Sigmoid colon (tissue), 7 donors: Measurements from ENCODE around the gene AGPAT1. TPM values are rescaled to one million over a fixed set of nuclear protein-coding genes. Genes with fewer than 3 reads are reported as not detected.
A peak's percentile ranks its signal among the peaks of the same experiment; 100 is the strongest.

Source experiments
- DNase-seq: peaks from one replicate; pipeline ENCODE4 v3.0.0-alpha.2; 2019
- H3K27ac ChIP-seq, 4 donors: fragments of 200-600 bp; sonication (generic); one replicate each; pipeline ENCODE4 v1.5.1; 2016 to 2019; ENCODE audit warnings: mild to moderate bottlenecking in 1 of 4
- H3K27me3 ChIP-seq, 3 donors: fragments of 200-600 bp; sonication (generic); one replicate each; pipeline ENCODE4 v1.5.1; 2019; ENCODE audit warnings: mild to moderate bottlenecking in 1 of 3
- H3K36me3 ChIP-seq, 4 donors: fragments of 200-600 bp; sonication (generic); one replicate each; pipeline ENCODE4 v1.5.1; 2016 to 2019
- H3K4me1 ChIP-seq, 4 donors: fragments of 200-600 bp; sonication (generic); one replicate each; pipeline ENCODE4 v1.5.1; 2017 to 2019
- H3K4me3 ChIP-seq, 4 donors: fragments of 200-600 bp; sonication (generic); one replicate each; pipeline ENCODE4 v1.5.1; 2017 to 2019; ENCODE audit warnings: mild to moderate bottlenecking in 2 of 4, moderate library complexity in 1 of 4
- H3K9me3 ChIP-seq, 4 donors: fragments of 200-600 bp in 3 of 4; sonication (generic) in 3 of 4; one replicate each; pipeline versions ENCODE4 v1.5.1 to v1.6.1; 2013 to 2019
- EP300 ChIP-seq, 4 donors: sonication (generic); formaldehyde crosslinking; IDR thresholded peaks; one replicate each; pipeline ENCODE4 v1.6.1; 2017; ENCODE audit warnings: antibody characterized with exemption in 4 of 4
- POLR2A ChIP-seq, 2 donors: fragments of 450-650 bp; IDR thresholded peaks; one replicate each; pipeline ENCODE4 v1.6.1; 2016; ENCODE audit warnings: antibody characterized with exemption in 2 of 2, mild to moderate bottlenecking in 2 of 2, moderate library complexity in 2 of 2
- POLR2AphosphoS5 ChIP-seq, 4 donors: sonication (generic); formaldehyde crosslinking; IDR thresholded peaks; one replicate each; pipeline ENCODE4 v1.6.1; 2017; ENCODE audit warnings: antibody characterized with exemption in 4 of 4
- WGBS, 2 donors: extraction: QIAGEN DNeasy Blood & Tissue Kit; methylation state at CpG; one replicate each; pipeline ENCODE4 v1.1.7; 2013; 5-methylcytosine and 5-hydroxymethylcytosine counted together
- intact Hi-C: fragments of 100-400 bp; cut with DNase I; formaldehyde crosslinking; loops from one replicate; pipeline ENCODE4 v1.15.1; 2023
- polyA plus RNA-seq, 3 donors: library from polyadenylated mRNA; stranded (reverse); fragments of 200-250 nt; gene quantifications; one replicate each; pipeline ENCODE4 v1.2.3, GENCODE V29; 2013
- total RNA-seq, 4 donors: library from RNA; depleted of rRNA; stranded (reverse); fragments of >200 nt; gene quantifications; one replicate each; pipeline ENCODE4 v1.1.0, GENCODE V29; 2016
- TF ChIP-seq, protein P1 (sequence below), 4 experiments: fragments of 450-650 bp in 3 of 4; fragments of 200-600 bp in 1 of 4; IDR thresholded peaks; one replicate each; pipeline ENCODE4 v1.5.1; 2016 to 2019; ENCODE audit warnings: antibody characterized with exemption in 4 of 4, mild to moderate bottlenecking in 3 of 4, moderate library complexity in 2 of 4
- donor health status: healthy with polysubstance abuse.
- donor health status: Bipolar disorder and iron deficiency.
- donor health status: healthy.

The AGPAT1 gene
- total and polyA plus RNA-seq, 7 donors: 32.4 to 54.2 (median 37.9) TPM

DNA sequence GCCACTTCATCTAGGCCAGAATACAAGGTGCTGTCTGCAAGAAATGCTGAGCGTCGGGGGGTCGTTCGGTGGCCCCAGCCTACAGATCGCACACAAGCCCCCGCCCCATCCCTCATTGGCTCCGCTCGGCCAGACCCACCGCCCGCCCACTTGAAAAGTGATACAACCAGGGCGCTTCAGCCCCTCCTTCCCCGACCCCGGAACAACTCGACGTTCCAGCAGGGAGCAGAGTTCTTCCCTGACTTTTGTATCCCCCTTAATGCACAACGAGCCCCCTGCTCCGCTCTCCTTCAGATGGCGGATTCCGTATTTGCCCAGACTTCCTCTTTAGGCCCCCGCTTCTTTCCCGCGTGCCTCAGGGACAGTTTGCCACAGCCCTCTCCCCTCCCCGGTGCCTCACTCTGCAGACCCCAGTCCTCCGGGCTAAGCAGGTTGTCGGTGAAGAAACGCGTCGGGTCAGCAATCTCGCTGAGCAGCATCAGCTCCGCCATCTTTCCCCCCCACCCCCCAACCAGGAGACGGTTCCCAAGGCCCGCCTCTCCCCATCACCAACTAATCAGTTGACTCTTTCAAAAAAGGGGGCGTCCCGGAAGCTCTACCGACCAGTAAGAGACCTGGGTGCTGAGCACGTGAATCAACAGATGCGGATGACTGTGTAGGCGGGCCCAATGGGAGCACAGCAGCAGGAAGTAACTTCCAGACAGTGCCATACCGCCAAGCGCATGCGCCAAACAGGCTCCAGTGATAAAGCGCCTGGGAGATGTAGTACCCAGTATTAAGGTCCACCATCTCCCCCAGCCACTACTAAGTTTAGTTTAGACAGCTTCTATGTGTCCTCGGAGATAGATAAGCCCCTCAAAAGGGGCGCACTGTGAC is 47.9 kb downstream of the AGPAT1 start, which contains the start of gene ATF6B:
Gene ATF6B, minus strand, starts transcription at position 530 of the 876 bp plus-strand sequence. Its CDS starts 39 bp downstream, at position 491.
- Histone ChIP-seq H3K4me3 (peak within 1 kb of the TSS; percentile 77 to 92 (median 83)), H3K27ac (peak within 1 kb of the TSS; percentile 91 to 94 (median 92)), H3K4me1 (peaks cover 0 to 36% (median 31%) of the 10 kb centered on the region in 4 donors), H3K36me3 (peaks cover 5 to 40% (median 24%) of the 10 kb centered on the region in 4 donors), H3K9me3 (no peaks in the 10 kb centered on the region), H3K27me3 (no peaks in the 10 kb centered on the region)
- WGBS, 2 donors: 0 to 1% methylated on average over 44 of the region's 44 CpGs
- DNase-seq: peak; percentile 100
- intact Hi-C loops: loop anchor here (10.0 kb wide), 1 partner anchor 223 kb away; the partner anchor contains the start of gene ZBTB12
- TF ChIP-seq POLR2A (IDR thresholded peaks at IDR 0.05) (peak; percentile 68 to 76), POLR2AphosphoS5 (IDR thresholded peaks at IDR 0.05) (peak; percentile 43 to 82 (median 78)), EP300 (IDR thresholded peaks at IDR 0.05) (no peak)
- TF ChIP-seq, protein P1, sequence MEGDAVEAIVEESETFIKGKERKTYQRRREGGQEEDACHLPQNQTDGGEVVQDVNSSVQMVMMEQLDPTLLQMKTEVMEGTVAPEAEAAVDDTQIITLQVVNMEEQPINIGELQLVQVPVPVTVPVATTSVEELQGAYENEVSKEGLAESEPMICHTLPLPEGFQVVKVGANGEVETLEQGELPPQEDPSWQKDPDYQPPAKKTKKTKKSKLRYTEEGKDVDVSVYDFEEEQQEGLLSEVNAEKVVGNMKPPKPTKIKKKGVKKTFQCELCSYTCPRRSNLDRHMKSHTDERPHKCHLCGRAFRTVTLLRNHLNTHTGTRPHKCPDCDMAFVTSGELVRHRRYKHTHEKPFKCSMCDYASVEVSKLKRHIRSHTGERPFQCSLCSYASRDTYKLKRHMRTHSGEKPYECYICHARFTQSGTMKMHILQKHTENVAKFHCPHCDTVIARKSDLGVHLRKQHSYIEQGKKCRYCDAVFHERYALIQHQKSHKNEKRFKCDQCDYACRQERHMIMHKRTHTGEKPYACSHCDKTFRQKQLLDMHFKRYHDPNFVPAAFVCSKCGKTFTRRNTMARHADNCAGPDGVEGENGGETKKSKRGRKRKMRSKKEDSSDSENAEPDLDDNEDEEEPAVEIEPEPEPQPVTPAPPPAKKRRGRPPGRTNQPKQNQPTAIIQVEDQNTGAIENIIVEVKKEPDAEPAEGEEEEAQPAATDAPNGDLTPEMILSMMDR (IDR thresholded peaks at IDR 0.05): no peak

DNA sequence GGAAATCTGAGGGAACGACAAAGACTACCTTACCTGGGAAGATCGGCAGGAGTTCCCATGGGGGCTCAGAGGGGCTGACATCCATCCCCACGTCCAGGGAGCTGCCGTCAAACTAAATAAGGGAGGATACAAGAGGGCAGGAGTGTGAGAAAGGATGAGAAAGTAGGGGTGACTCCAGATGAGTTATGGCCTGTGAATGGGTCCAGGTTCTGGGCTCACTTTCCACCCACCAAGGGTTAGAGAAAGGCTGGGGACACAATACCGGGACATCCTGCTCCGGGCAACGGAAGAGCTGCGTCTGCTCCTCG is 48.5 kb downstream of the AGPAT1 start:
- no peaks in the 10 kb centered on the region for H3K27me3 ChIP-seq
- H3K9me3 ChIP-seq: no peaks in the 10 kb centered on the region
- intact Hi-C loops: loop anchor here (10.0 kb wide), 1 partner anchor 223 kb away; the partner anchor contains the start of gene ZBTB12
- peaks cover 5 to 46% (median 24%) of the 10 kb centered on the region in 4 donors for H3K36me3 ChIP-seq
- peak overlapping the region; percentile 85 to 94 (median 92) for H3K27ac ChIP-seq
- WGBS, 2 donors: 6 to 10% methylated on average over 9 of the region's 9 CpGs
- peaks cover 0 to 36% (median 31%) of the 10 kb centered on the region in 4 donors for H3K4me1 ChIP-seq
- no peak for TF ChIP-seq POLR2A (IDR thresholded peaks at IDR 0.05)
- no peak for TF ChIP-seq POLR2AphosphoS5 (IDR thresholded peaks at IDR 0.05)
- no peak for TF ChIP-seq EP300 (IDR thresholded peaks at IDR 0.05)
- TF ChIP-seq, protein P1 (IDR thresholded peaks at IDR 0.05): no peak
- no peak for DNase-seq
- peak overlapping the region; percentile 77 to 92 (median 83) for H3K4me3 ChIP-seq

DNA sequence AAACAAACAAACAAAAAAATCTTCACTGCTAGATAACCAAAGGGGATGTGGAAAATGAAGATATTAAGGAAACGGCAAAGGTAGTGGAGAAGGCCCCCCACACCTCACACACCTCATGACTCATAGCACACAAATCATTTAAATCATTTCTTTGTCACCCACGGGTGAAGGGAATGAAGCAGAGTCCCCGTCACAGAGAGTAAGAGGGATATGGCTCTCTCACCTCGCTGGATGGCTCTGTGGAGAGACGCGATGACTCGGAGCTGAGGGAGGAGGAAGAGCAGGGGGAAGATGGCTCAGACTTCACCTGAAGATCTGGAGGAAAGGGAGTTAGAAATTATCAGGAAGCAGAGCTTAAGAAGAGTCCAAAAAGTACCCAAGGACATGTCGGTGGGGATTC is 49.0 kb downstream of the AGPAT1 start:
- TF ChIP-seq, protein P1 (IDR thresholded peaks at IDR 0.05): no peak
- TF ChIP-seq EP300 (IDR thresholded peaks at IDR 0.05): no peak
- TF ChIP-seq POLR2AphosphoS5 (IDR thresholded peaks at IDR 0.05): no peak
- TF ChIP-seq POLR2A (IDR thresholded peaks at IDR 0.05): no peak
- intact Hi-C loops: loop anchor here (10.0 kb wide), 1 partner anchor 222 kb away; the partner anchor contains the start of gene ZBTB12
- Histone ChIP-seq H3K36me3 (peaks cover 5 to 50% (median 26%) of the 10 kb centered on the region in 4 donors), H3K27ac (peak overlapping the region in 2 of 4 donors; percentile 93 to 94), H3K4me3 (peak overlapping the region in 2 of 4 donors; percentile 81 to 92), H3K27me3 (no peaks in the 10 kb centered on the region), H3K9me3 (no peaks in the 10 kb centered on the region), H3K4me1 (peaks cover 0 to 36% (median 31%) of the 10 kb centered on the region in 4 donors)
- WGBS, 2 donors: 45 to 61% methylated on average over 8 of the region's 8 CpGs
- DNase-seq: no peak

DNA sequence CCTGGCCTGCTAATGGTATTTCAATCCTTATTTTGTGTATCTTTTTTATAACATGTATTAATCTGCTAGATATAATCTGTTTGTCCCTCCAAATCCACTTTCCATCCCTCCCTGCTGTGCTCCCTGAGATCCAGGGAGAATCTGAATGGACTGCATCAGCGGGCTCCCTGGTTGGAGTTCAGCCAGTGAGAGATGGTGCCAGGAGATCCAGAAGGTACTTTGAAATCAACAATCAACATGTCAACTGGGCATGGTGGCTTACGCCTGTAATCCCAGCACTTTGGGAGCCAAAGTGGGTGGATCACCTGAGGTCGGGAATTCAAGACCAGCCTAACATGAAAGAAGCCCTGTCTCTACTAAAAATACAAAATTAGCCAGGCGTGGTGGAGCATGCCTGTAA is 52.2 kb downstream of the AGPAT1 start:
- Histone ChIP-seq H3K4me3 (no peak overlapping the region), H3K27ac (no peak overlapping the region), H3K9me3 (no peaks in the 10 kb centered on the region), H3K27me3 (no peaks in the 10 kb centered on the region), H3K4me1 (peaks cover 0 to 28% (median 27%) of the 10 kb centered on the region in 4 donors), H3K36me3 (peaks cover 21 to 76% (median 50%) of the 10 kb centered on the region in 4 donors)
- WGBS, 2 donors: 92% methylated on average over 4 of the region's 4 CpGs
- TF ChIP-seq POLR2A (IDR thresholded peaks at IDR 0.05): no peak
- DNase-seq: no peak
- intact Hi-C loops: loop anchor here (10.0 kb wide), 1 partner anchor 219 kb away; the partner anchor contains the start of gene ZBTB12

DNA sequence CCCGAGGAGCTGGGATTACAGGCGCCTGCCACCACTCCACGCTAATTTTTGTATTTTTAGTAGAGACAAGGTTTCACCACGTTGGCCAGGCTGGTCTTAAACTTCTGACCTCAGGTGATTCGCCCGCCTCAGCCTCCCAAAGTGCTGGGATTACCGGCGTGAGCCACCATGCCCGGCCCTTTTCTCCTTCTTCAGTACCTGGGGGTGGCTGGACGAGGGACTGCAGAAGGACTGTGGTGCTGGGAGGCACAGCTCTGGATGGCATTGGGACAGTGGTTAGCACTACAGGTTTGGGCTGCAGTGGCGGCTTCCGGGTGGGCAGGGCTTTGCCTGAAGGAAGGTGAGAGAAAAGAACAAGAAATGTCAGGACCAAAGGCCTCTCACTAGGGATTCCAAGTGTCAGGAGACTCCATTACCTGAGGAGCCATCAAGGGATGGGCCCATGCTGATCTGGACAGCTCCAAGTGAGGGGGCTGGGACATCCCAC is 55.3 kb downstream of the AGPAT1 start:
- WGBS, 2 donors: 93 to 96% methylated on average over 12 of the region's 12 CpGs

More for the DNA sequence above, 55.3 kb downstream of the AGPAT1 start:
- no peak overlapping the region for H3K27ac ChIP-seq
- TF ChIP-seq POLR2A (IDR thresholded peaks at IDR 0.05) (no peak), POLR2AphosphoS5 (IDR thresholded peaks at IDR 0.05) (no peak), EP300 (IDR thresholded peaks at IDR 0.05) (no peak)
- TF ChIP-seq, protein P1 (IDR thresholded peaks at IDR 0.05): no peak
- peaks cover 36 to 94% (median 74%) of the 10 kb centered on the region in 4 donors for H3K36me3 ChIP-seq
- H3K4me3 ChIP-seq: no peak overlapping the region
- peaks cover 0 to 12% (median 8%) of the 10 kb centered on the region in 4 donors for H3K4me1 ChIP-seq
- DNase-seq: no peak
- no peaks in the 10 kb centered on the region for H3K27me3 ChIP-seq
- no peaks in the 10 kb centered on the region for H3K9me3 ChIP-seq
- intact Hi-C loops: loop anchor here (10.0 kb wide), 1 partner anchor 216 kb away; the partner anchor contains the start of gene ZBTB12
